GM20431 (cell line): Measurements from ENCODE around the gene SIPA1L3.

ENCODE experiments used
- in situ Hi-C: fragments of 300-500 bp; cut with MseI, MboI; formaldehyde crosslinking; loops from one replicate; pipeline ENCODE4 v1.15.0; 2020; ENCODE audit warnings: low sequenced_read_pairs; ENCODE audit not compliant: unreplicated experiment

SIPA1L3 gene

DNA sequence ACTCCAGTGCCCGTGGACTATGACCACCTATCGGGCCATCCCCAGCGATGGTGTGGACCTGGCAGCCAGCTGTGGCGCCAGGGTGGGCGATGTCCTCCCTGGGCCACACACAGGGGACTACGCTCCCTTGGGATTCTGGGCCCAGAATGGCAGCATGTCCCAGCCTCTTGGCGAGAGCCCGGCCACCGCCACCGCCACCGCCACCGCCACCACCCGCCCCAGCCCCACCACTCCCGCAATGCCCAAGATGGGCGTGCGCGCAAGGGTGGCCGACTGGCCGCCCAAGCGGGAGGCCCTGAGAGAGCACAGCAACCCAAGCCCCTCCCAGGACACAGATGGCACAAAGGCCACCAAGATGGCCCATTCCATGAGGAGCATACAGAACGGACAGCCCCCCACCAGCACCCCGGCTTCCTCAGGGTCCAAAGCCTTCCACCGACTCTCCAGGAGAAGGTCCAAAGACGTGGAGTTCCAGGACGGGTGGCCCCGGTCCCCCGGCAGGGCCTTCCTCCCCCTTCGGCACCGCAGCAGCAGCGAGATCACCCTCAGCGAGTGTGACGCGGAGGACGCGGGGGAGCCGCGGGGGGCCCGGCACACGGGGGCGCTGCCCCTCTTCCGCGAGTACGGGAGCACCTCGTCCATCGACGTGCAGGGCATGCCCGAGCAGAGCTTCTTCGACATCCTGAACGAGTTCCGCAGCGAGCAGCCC lies 174.7 kb downstream of the SIPA1L3 start:
- in situ Hi-C loops, result no loop called here

DNA sequence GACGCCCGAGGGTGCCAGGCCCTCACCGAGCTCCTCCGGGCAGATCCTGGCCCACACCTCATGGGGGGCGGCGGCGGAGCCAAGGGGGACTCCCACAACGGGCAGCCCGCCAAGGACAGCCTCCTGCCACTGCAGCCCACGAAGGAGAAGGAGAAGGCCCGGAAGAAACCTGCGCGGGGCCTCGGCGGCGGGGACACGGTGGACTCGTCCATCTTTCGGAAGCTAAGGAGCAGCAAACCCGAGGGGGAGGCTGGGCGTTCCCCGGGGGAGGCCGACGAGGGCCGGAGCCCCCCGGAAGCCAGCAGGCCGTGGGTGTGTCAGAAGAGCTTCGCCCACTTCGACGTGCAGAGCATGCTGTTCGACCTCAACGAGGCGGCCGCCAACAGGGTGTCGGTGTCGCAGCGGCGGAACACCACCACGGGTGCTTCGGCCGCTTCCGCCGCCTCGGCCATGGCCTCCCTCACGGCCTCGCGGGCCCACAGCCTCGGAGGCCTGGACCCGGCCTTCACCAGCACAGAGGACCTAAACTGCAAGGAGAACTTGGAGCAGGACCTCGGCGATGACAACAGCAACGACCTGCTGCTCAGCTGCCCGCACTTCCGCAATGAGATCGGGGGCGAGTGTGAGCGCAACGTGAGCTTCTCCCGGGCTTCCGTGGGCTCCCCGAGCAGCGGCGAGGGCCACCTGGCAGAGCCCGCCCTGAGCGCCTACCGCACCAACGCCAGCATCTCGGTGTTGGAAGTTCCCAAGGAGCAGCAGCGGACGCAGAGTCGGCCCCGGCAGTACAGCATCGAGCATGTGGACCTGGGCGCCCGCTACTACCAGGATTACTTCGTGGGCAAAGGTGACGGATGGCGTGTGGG lies 175.5 kb downstream of the SIPA1L3 start:
- in situ Hi-C loops, result no loop called here

DNA sequence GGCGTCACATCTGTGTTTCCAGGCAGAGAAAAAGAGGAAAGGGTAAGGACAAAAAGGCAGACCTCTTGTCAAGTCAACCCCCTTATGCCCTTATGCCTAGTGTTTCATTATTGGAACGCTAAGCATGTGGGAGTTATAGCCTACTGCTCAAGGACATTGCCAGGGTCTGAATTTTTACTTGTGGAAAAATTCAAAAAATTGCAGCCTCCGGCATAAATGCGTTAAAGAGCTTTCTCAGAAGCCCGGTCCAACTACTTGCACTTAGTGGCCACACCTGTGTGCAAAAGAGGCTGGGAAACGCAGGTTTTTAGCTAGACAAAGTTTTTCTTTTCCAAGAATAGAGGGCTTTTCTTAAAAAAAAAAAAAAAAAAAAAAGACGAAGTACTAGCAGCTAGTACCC lies 177.2 kb downstream of the SIPA1L3 start:
- in situ Hi-C loops, result no loop called here

DNA sequence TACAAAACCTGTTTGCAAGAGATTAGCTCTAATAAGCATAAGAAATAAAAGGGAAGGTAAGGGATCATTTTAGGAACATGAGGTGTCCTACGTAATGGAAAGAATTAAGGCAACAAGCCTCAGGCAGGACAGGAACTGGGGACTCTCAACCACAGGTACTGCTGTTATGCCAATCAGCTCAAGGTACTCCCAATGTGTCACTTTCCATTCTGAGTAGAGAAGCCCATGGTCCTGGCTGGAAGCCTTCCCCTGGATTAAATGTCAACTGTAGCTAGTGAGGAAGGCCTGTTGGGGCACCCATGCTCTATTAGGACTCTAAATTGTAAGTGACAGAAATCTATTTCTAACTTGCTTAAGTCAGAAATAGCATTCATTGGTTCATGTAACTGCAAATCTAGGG lies 182.4 kb downstream of the SIPA1L3 start:
- in situ Hi-C loops, result no loop called here

DNA sequence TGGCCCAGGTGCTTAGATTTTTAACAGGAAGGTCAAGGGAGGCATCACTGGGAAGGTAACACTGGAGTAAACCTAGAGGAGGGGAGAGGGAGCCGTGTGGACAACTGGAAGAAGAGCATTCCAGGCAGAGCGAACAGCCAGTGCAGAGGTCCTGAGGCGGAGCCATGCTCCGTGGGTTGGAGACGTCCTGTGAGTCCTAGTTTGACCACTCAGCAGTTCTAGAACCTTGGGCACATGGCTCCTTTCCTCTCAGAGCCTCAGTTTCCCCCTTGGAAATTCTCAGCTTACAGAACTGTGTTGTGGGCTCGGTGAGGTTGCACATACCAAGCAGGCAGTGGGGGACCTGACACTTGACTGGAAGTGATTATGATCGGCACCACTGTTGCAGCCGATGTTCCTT lies 186.1 kb downstream of the SIPA1L3 start:
- in situ Hi-C loops, result no loop called here

DNA sequence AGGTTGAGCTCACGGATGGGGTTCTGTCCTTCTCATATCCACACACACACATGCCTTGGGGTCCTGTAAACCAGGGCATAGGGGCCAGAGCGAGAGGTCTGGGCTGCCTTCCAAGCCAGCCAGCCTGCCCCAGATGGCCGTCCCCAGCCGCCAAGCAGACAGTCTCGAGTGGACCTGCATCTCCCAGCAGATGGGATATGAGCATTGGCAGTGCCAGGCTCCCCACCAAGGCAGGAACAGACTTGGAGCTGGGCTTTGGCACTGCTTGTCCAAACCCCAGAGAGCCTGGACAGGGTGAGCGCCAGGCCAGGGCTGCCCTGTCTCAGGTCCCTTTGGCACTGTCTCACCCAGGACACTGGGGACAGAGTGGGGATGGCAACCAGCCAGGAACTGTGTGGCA lies 186.6 kb downstream of the SIPA1L3 start:
- in situ Hi-C loops, result no loop called here

DNA sequence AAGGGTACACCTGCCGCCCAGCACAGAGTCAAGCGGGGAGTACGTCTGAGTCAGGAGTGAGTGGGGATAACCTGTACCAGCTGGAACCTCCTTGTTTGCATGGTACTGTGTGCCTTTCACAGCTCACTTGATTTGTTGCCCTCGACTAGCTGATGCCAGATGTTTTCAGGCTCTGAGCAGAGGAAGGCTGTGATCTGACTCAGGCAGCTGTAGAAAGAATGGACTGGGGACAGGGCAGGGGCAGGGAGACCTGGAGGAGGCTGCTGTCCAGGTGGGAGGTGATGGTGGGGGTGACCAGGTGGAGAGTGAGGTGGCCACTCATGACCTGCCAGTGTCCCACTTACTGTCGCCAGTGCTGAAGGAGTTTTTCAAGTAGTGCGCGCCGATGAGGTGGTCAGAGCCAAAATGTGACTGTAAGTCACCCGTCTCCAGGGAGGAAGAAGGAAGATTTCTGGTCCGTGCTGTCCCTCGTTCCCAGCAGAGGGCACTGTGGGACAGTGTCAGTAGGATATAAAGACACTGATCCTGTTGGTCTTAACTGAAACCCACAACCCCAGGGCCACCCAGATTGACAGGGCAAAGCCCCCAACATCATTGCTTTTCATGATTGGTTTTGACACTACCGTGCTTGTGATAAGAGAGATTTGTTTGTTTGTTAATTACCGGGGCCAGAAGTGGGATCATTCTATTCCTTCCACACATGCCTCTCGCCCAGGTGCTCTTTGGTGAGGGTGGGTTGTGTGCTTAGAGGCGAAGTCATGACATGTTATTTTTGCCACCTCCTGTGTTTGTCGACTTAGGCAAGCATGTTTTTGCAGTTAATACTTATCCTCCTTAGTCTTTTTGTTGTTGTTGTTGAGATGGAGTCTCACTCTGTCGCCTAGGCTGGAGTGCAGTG lies 188.7 kb downstream of the SIPA1L3 start:
- in situ Hi-C loops, result no loop called here

DNA sequence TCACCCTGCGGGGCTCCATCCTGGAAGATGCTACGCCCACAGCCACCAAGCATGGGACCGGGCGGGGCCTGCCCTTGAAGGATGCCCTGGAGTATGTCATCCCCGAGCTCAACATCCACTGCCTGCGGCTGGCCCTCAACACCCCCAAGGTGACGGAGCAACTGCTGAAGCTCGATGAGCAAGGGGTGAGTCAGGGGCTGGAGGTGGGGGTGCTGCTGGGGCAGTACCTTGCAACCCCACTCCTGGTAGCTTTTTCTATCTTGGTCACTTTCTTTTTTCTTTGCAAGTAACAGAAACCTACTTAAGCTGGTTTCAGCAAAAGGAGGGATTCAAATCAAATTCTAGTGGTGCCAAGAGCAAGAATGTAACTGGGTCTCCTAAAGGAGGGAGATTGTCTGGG lies 193.0 kb downstream of the SIPA1L3 start:
- in situ Hi-C loops, result no loop called here

DNA sequence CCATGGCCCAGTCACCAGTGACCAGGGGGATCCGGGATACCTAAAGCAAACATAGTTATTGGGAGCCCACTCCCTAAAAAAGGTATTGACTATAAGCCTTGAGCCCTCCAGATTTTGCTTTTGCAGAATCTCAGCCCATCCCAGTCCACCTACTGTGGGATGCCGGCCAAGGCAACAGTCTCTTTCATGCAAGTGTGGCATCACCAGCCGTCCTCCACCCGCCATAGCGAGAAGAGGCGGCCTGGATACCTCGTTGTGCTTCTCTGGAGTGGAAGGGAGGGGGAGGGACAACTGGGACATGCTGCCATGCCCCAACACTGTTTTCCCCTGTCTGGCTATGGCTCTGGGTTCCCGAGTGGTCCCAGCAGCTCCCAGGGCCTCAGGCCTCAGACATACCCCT lies 193.6 kb downstream of the SIPA1L3 start:
- in situ Hi-C loops, result no loop called here

DNA sequence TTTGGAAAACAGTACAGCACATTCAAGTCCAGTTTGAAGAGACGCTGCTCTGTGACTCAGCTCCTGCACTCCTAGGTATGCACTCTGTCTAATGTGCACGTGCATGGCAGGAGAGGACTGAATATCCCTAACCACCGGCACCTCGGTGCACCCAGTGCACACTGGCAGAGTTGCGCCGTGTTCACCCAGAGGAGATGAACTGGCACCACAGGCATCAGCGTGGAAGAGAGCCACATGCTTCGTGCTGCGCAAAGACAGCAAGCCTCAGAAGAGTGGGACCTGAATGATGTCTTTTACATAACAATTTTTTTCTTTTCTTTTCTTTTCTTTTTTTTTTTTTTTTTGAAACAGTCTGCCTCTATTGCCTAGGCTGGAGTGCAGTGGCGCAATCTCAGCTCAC lies 194.7 kb downstream of the SIPA1L3 start:
- in situ Hi-C loops, result no loop called here

DNA sequence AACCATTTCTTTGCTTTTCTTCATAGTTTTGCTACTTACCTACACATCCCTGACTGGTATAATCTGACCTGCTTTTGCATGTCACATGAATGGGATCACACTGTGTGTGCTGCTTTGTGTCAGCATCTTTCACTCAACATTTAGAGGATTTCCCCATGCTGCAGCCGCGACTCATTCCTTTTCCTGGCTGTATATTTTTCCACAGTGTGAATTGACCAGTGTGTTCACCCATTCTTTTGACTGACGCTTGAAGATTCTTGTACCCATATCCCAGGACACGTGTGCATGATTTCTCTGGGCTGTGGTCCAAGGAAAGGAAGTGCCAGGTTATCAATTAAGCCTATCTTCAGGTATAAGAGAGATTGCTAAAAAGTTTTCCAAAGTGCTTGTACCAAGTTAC lies 198.6 kb downstream of the SIPA1L3 start:
- in situ Hi-C loops, result no loop called here

DNA sequence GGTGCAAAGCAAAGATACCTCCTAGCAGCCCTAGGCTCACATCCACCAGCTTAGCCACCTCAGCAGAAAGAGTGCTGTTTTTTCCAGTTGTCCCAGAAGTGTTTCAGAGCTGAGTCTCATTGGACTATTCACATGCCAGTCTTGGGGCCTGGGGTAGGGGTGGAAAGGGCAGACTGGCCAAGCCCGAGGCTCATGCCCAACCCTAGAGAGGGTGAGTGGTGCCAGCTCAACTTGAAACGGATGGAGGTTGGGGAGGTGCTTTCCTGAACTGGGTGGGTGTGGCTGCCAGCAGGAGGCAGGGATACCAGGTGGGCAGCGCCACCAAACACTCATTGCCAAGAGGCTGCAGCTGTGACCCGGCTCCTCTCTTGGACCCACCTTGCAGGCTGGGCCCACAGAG lies 200.1 kb downstream of the SIPA1L3 start:
- in situ Hi-C loops, result no loop called here

DNA sequence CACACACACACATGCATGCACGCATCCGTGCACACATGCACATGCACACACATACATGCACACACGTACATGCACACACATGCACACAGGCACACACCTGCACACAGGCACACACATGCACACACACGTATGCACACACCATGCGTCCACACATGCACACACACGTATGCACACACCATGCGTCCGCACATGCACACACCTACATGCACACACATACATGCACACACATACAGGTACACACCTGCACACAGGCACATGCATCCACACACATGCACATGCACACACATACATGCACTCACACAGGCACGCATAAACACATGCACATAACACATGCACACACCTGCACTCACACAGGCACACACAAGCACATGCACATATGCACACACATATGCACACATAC lies 204.9 kb downstream of the SIPA1L3 start:
- in situ Hi-C loops, result no loop called here

DNA sequence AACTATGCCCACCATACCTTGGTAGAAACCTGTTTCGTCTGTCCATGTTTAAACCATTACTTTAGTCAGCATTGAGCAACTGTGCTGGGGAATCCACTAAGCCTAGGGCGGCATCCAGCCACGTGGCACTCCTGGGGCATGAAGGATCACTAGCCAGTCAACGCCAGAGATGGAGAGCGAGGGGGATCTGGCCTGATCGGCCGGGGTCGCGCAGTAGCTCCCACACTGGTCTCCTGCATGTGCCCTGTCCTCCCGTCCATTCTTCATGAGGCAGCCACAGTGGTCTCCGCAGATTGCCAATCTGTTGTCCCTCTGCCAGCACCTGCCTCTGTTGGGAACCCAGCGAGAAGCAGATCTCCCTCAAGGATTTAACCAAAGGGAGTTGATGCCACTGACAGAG lies 207.6 kb downstream of the SIPA1L3 start:
- in situ Hi-C loops, result no loop called here

DNA sequence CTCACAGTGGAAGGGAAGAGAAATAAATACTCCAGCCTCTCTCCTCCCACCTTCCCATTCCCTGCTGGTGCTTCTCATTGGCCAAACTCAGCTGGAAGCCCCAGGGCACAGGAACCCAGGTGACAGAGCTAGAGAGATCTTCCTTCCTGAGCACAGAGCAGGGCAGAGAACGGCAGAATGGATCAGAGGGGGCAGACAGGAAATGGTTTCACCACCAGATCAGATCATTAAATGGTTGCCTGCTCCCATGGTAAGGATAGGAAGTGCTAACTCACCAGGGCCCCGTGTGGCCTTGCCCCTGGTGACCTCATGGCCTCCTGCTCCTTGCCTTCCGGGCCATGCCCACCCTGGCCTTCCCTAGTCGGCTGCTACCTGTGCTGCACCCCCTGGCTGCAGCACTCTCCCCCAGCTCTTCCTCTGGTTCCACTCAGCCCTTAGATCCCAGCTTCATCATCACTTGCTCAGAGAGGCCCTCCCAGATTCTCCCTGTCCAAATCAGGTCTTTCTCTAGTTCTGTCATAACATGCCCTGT lies 208.3 kb downstream of the SIPA1L3 start:
- in situ Hi-C loops, result no loop called here

DNA sequence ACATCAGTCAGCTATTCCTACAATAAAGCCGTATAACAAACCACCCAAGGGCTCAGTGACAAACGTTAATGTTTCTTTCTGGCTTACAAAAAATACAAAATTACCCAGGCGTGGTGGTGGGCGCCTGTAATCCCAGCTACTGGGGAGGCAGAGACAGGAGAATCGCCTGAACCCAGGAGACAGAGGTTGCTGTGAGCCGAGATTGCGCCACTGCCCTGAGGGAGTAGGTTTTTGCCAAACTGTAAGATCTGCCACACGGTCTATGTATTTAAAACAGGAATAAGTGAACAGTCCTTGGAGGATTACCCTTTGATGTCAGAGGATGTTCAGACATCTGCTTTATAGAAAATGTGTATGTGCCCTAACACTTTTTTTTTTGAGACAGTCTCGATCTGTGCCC lies 211.2 kb downstream of the SIPA1L3 start:
- in situ Hi-C loops, result no loop called here

DNA sequence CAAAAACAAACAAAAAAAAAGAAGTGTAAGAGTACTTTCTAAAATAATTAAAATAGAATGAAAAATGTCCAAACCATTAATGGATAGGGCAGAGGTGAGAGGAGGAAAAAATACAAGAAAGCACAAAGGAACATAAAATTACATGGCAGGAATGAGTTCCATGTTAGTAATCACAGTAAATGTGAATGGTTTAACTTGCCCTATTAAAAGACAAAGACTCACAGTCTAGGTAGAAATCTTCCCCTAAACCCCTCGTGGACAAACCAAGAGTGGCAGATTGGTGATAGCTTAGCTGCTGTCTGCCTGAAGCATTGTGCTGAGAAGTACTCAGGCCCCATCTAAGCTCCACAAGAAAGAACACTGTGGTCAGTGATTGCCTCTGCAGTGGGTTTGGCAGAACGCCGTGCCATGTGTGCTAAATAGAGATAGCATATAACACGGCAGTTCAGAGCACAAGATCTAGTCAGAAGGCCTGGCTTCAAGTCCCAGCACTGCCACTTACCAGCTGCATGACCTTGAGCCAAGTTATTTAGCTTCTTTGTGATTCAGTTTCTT lies 213.5 kb downstream of the SIPA1L3 start:
- in situ Hi-C loops, result no loop called here

DNA sequence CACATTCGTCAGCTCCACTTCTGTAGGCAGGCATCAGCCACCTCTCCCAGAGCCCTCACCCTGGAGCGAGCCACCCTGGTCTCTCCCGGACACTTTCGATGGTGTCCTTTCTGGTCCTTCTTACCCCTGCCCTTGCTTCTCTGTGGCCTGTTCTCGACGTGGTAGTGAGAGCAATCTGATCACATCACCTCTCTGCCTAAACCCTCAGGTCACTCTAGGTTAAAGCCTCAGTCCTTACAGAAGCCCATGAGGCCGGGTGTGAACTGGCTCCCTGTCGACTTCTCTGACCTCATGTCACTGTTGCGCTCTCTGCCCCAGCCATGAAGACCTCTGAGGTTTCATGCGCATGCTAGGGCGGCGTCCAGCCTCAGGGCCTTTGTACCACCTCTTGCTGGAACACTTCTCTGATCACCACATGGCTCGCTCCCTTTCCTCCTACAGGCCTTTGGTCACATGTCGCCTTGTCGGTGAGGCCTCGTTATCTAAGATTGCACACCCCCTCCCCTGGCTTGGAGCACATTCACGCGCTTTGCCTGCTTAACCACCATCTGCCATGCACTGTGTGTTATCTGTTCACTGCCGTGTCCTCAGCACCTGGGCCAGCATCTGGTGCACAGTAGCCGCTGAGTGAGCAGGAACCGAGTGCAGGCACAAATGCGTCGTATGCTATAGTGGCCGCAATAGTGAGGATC lies 215.5 kb downstream of the SIPA1L3 start:
- in situ Hi-C loops, result no loop called here

DNA sequence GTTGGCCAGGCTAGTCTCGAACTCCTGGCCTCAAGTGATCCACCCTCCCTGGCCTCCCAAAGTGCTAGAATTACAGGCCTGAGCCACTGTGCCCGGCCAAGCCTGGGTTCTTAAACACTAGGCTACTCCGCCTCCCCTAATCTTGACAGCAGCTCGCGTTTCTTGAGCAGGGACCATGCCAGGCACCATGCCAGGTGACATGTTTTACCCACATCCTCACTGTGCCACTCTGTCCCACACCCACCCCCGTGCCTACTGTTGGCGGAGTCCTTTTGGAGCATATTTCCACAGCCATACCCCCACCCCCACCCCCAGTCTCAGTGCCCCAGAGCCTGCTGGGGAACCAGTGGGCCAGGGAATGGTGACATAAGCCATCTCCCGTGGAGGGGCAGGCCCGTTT lies 218.2 kb downstream of the SIPA1L3 start:
- in situ Hi-C loops, result no loop called here

DNA sequence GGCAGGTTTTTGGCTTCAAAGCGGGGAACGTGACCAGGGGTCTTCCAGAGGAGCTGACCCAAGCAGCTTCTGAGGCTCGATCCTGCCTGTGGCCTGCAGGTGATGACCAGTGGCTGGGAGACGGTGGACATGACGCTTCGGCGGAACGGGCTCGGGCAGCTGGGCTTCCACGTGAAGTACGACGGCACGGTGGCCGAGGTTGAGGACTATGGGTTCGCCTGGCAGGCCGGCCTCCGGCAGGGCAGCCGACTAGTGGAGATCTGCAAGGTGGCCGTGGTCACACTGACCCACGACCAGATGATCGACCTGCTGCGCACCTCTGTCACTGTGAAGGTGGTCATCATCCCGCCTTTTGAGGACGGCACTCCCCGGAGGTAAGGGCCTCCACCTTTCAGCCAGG lies 223.4 kb downstream of the SIPA1L3 start:
- in situ Hi-C loops, result no loop called here
